ENCODE measurements around the gene THY1.
"Not testable (repeated sequence)": the region's sequence is repeated elsewhere in the genome, so short reads cannot be mapped to it uniquely, and the experiment has no call there.

The THY1 gene

GRCh38 chr11:119445379-119445778 is 22.4 kb upstream of the THY1 start:
- no peak for DNase-seq (ENCODE audit: low spot score)

- DNase-seq (ENCODE audit: low spot score) = no peak
Observed at GRCh38 chr11:119441898-119442243, 18.9 kb upstream of the THY1 start.

GRCh38 chr11:119438599-119438998 is 15.6 kb upstream of the THY1 start:
- no peak for DNase-seq (ENCODE audit: low spot score)

- not testable (repeated sequence) for DNase-seq (ENCODE audit: low spot score)
Observed at GRCh38 chr11:119437521-119437920, 14.5 kb upstream of the THY1 start.

GRCh38 chr11:119436711-119437110 is 13.7 kb upstream of the THY1 start:
- DNase-seq (ENCODE audit: low spot score) = no peak

- no peak for DNase-seq (ENCODE audit: low spot score)
Observed at GRCh38 chr11:119436093-119436492, 13.1 kb upstream of the THY1 start.

GRCh38 chr11:119434591-119435330 is 11.8 kb upstream of the THY1 start:
- no peak for DNase-seq (ENCODE audit: low spot score)

- no peak for DNase-seq (ENCODE audit: low spot score)
Observed at GRCh38 chr11:119433358-119433725, 10.4 kb upstream of the THY1 start.

- DNase-seq (ENCODE audit: low spot score) = no peak
Observed at GRCh38 chr11:119432484-119433357, 9.7 kb upstream of the THY1 start.

GRCh38 chr11:119431523-119431922 is 8.6 kb upstream of the THY1 start:
- no peak for DNase-seq (ENCODE audit: low spot score)

- DNase-seq (ENCODE audit: low spot score) = no peak
Observed at GRCh38 chr11:119427279-119427678, 4.3 kb upstream of the THY1 start.

GRCh38 chr11:119426142-119426541 is 3.2 kb upstream of the THY1 start:
- no peak for DNase-seq (ENCODE audit: low spot score)

GRCh38 chr11:119424775-119425174 is 1.8 kb upstream of the THY1 start:
- no peak for DNase-seq (ENCODE audit: low spot score)

- DNase-seq (ENCODE audit: low spot score) = no peak
Observed at GRCh38 chr11:119424276-119424675, 1.3 kb upstream of the THY1 start.

- no peak for DNase-seq (ENCODE audit: low spot score)
Observed at GRCh38 chr11:119423509-119424254, 710 bp upstream of the THY1 start.

- DNase-seq (ENCODE audit: low spot score) = no peak
Observed at GRCh38 chr11:119421941-119422808, 797 bp downstream of the THY1 start.

GRCh38 chr11:119421351-119421750 is 1.6 kb downstream of the THY1 start:
- DNase-seq (ENCODE audit: low spot score) = no peak

- DNase-seq (ENCODE audit: low spot score) = no peak
Observed at GRCh38 chr11:119420631-119421030, 2.3 kb downstream of the THY1 start.

GRCh38 chr11:119419834-119420492 is 3.0 kb downstream of the THY1 start:
- DNase-seq (ENCODE audit: low spot score) = no peak

- DNase-seq (ENCODE audit: low spot score) = no peak
Observed at GRCh38 chr11:119419246-119419645, 3.7 kb downstream of the THY1 start.

- DNase-seq (ENCODE audit: low spot score) = no peak
Observed at GRCh38 chr11:119418759-119419158, 4.2 kb downstream of the THY1 start.

Measured in CD4-positive, alpha-beta T cell treated with Interleukin-6 at 100 ng/mL for 8 hours (primary cell).